CD14-positive monocyte (primary cell): Measurements from ENCODE around the gene SRGAP1. TPM values are rescaled to one million over a fixed set of nuclear protein-coding genes. Genes with fewer than 3 reads are reported as not detected.

Experiments
- DNase-seq, 3 donors: peaks; one replicate each; pipeline ENCODE4 v3.0.0-alpha.2; 2011 to 2022
- H2AFZ ChIP-seq: 2 replicates; pipeline ENCODE4 v1.6.0; 2012; ENCODE audit warnings: mild to moderate bottlenecking, low read depth, low read length, inconsistent platforms; ENCODE audit not compliant: insufficient read depth, poor library complexity, severe bottlenecking
- H3K27ac ChIP-seq, 2 donors: 1 replicate in 1 of 2; 2 replicates in 1 of 2; pipeline ENCODE4 v1.5.1; 2012 to 2013; ENCODE audit warnings: low read length in 2 of 2, control low read depth in 1 of 2, inconsistent platforms in 1 of 2, low read depth in 1 of 2, mild to moderate bottlenecking in 1 of 2
- H3K27me3 ChIP-seq, 2 donors: one replicate each; pipeline versions ENCODE4 v1.6.0 to v1.6.1; 2011 to 2013; ENCODE audit warnings: low read length in 2 of 2; ENCODE audit not compliant: control insufficient read depth in 2 of 2, insufficient read depth in 2 of 2
- H3K36me3 ChIP-seq, 2 donors: replicated peaks in 1 of 2; 1 replicate in 1 of 2; 2 replicates in 1 of 2; pipeline versions ENCODE4 v1.5.1 to v1.6.1; 2012 to 2013; ENCODE audit warnings: low read length in 2 of 2, control low read depth in 1 of 2, inconsistent platforms in 1 of 2, mild to moderate bottlenecking in 1 of 2; ENCODE audit not compliant: insufficient read depth in 2 of 2, control insufficient read depth in 1 of 2
- H3K4me1 ChIP-seq, 2 donors: 1 replicate in 1 of 2; 2 replicates in 1 of 2; pipeline versions ENCODE4 v1.5.1 to v1.6.1; 2012 to 2013; ENCODE audit warnings: low read length in 2 of 2, control low read depth in 1 of 2, inconsistent platforms in 1 of 2, mild to moderate bottlenecking in 1 of 2, moderate library complexity in 1 of 2; ENCODE audit not compliant: insufficient read depth in 2 of 2, control insufficient read depth in 1 of 2
- H3K4me2 ChIP-seq: replicated peaks from 2 replicates; pipeline ENCODE3; 2012; ENCODE audit warnings: low read length, moderate library complexity, mild to moderate bottlenecking; ENCODE audit not compliant: poor library complexity, severe bottlenecking; ENCODE audit errors: extremely low read depth
- H3K4me3 ChIP-seq, 3 experiments: fragments of 200-600 bp in 1 of 3; sonication (generic) in 1 of 3; replicated peaks in 1 of 3; 1 replicate in 2 of 3; 2 replicates in 1 of 3; pipeline ENCODE4 v1.5.1; 2011 to 2013; ENCODE audit warnings: low read length in 3 of 3, mild to moderate bottlenecking in 3 of 3, control low read depth in 2 of 3, low read depth in 2 of 3, inconsistent platforms in 1 of 3, moderate library complexity in 1 of 3
- H3K79me2 ChIP-seq: 2 replicates; pipeline ENCODE4 v1.6.0; 2012; ENCODE audit warnings: mild to moderate bottlenecking, control low read depth, inconsistent platforms, low read length, moderate library complexity; ENCODE audit not compliant: insufficient read depth
- H3K9ac ChIP-seq: 2 replicates; pipeline ENCODE4 v1.6.0; 2017; ENCODE audit warnings: low read length, mild to moderate bottlenecking; ENCODE audit not compliant: insufficient read depth, poor library complexity, severe bottlenecking
- H3K9me3 ChIP-seq, 2 donors: replicated peaks in 1 of 2; 1 replicate in 1 of 2; 2 replicates in 1 of 2; pipeline versions ENCODE4 v1.5.1 to v1.6.1; 2012 to 2013; ENCODE audit warnings: low read length in 2 of 2, control low read depth in 1 of 2; ENCODE audit not compliant: control insufficient read depth in 1 of 2, insufficient read depth in 1 of 2
- H4K20me1 ChIP-seq: 2 replicates; pipeline ENCODE4 v1.6.0; 2012; ENCODE audit warnings: mild to moderate bottlenecking, low read length, control low read depth, moderate library complexity; ENCODE audit not compliant: insufficient read depth
- H3K27ac Mint-ChIP-seq, 7 donors: one replicate each; pipeline ENCODE4 v1.8.0; 2020; ENCODE audit warnings: mild to moderate bottlenecking in 7 of 7, mixed read lengths in 7 of 7, moderate library complexity in 6 of 7, inconsistent platforms in 2 of 7
- H3K27me3 Mint-ChIP-seq, 3 donors: one replicate each; pipeline ENCODE4 v1.8.0; 2021 to 2022; ENCODE audit warnings: low read depth in 3 of 3, mild to moderate bottlenecking in 3 of 3, mixed read lengths in 3 of 3, moderate library complexity in 3 of 3, inconsistent platforms in 1 of 3
- H3K36me3 Mint-ChIP-seq, 2 donors: one replicate each; pipeline ENCODE4 v1.8.0; 2020; ENCODE audit warnings: mixed read lengths in 2 of 2, inconsistent platforms in 1 of 2, mild to moderate bottlenecking in 1 of 2
- H3K4me1 Mint-ChIP-seq: one replicate; pipeline ENCODE4 v1.8.0; 2020; ENCODE audit warnings: mild to moderate bottlenecking, mixed read lengths
- H3K4me3 Mint-ChIP-seq, 2 donors: one replicate each; pipeline ENCODE4 v1.8.0; 2020; ENCODE audit warnings: mild to moderate bottlenecking in 2 of 2, mixed read lengths in 2 of 2, moderate library complexity in 1 of 2
- H3K9me3 Mint-ChIP-seq, 7 donors: one replicate each; pipeline ENCODE4 v1.8.0; 2020 to 2022; ENCODE audit warnings: mixed read lengths in 7 of 7, mild to moderate bottlenecking in 6 of 7, moderate library complexity in 6 of 7, inconsistent platforms in 2 of 7
- CTCF ChIP-seq: fragments of 200-600 bp; IDR thresholded peaks from one replicate; pipeline ENCODE4 v1.8.0; 2022; ENCODE audit warnings: antibody characterized with exemption, mild to moderate bottlenecking
- WGBS: methylation state at CpG from one replicate; pipeline ENCODE4 v1.1.5; 2013; ENCODE audit warnings: missing lambda C conversion rate; ENCODE audit not compliant: insufficient coverage; 5-methylcytosine and 5-hydroxymethylcytosine counted together
- intact Hi-C, 2 donors: fragments of 100-400 bp; cut with micrococcal nuclease; formaldehyde crosslinking; loops; one replicate each; pipeline versions ENCODE4 v1.15.0 to v1.15.1; 2023
- polyA plus RNA-seq, 3 donors: library from polyadenylated mRNA; depleted of rRNA in 1 of 3; unstranded in 2 of 3; stranded (reverse) in 1 of 3; fragments of 300-500 nt in 2 of 3; fragments of >200 nt in 1 of 3; fragmentation: Illumina TruSeq in 2 of 3; gene quantifications; 1 replicate in 2 of 3; 2 replicates in 1 of 3; pipeline ENCODE4 v1.2.3, GENCODE V29; 2012 to 2021

Gene SRGAP1
- polyA plus RNA-seq, 3 donors: 0.05 to 0.52 (median 0.07) TPM

GRCh38 chr12:64091186-64091585 is 246.7 kb downstream of the SRGAP1 start:
- Histone ChIP-seq H3K9me3 (no peaks in the 10 kb centered on the region), H3K79me2 (no peaks in the 10 kb centered on the region), H4K20me1 (no peaks in the 10 kb centered on the region), H3K4me3 (no peak overlapping the region), H2AFZ (no peak overlapping the region), H3K36me3 (no peaks in the 10 kb centered on the region), H3K4me2 (no peak overlapping the region), H3K4me1 (peaks cover 6 to 12% of the 10 kb centered on the region in 2 donors), H3K27ac (no peak overlapping the region), H3K27me3 (no peaks in the 10 kb centered on the region), H3K9ac (no peak overlapping the region)
- Mint-ChIP-seq H3K27ac (no peak overlapping the region), H3K36me3 (no peaks in the 10 kb centered on the region), H3K9me3 (peaks cover 0 to 1% (median 0%) of the 10 kb centered on the region in 7 donors), H3K4me1 (peaks cover 18% of the 10 kb centered on the region), H3K27me3 (peaks cover 0 to 7% (median 3%) of the 10 kb centered on the region in 3 donors), H3K4me3 (no peak overlapping the region)
- no peak for DNase-seq
- WGBS: no CpG with 5 or more reads among the region's 4 CpGs
- intact Hi-C loops: no loop called here
- TF ChIP-seq CTCF: no peak

GRCh38 chr12:64092507-64093196 is 248.2 kb downstream of the SRGAP1 start:
- Histone ChIP-seq H3K36me3 (no peaks in the 10 kb centered on the region), H3K79me2 (no peaks in the 10 kb centered on the region), H3K27ac (no peak overlapping the region), H3K4me1 (peaks cover 6 to 12% of the 10 kb centered on the region in 2 donors), H2AFZ (no peak overlapping the region), H3K4me3 (no peak overlapping the region), H3K4me2 (no peak overlapping the region), H3K27me3 (no peaks in the 10 kb centered on the region), H4K20me1 (no peaks in the 10 kb centered on the region), H3K9me3 (no peaks in the 10 kb centered on the region), H3K9ac (no peak overlapping the region)
- 100% methylated on average over 1 of the region's 4 CpGs for WGBS
- H3K36me3 Mint-ChIP-seq: no peaks in the 10 kb centered on the region
- H3K4me3 Mint-ChIP-seq: no peak overlapping the region
- DNase-seq: no peak
- no peak overlapping the region for H3K27ac Mint-ChIP-seq
- TF ChIP-seq CTCF: no peak
- peaks cover 17% of the 10 kb centered on the region for H3K4me1 Mint-ChIP-seq
- intact Hi-C loops: no loop called here
- H3K9me3 Mint-ChIP-seq: peaks cover 0 to 1% (median 0%) of the 10 kb centered on the region in 7 donors
- peaks cover 0 to 7% (median 3%) of the 10 kb centered on the region in 3 donors for H3K27me3 Mint-ChIP-seq
